ENCODE measurements around the gene RNF130. TPM values are rescaled to one million over a fixed set of nuclear protein-coding genes. Genes with fewer than 3 reads are reported as not detected.

Gene RNF130
- total and polyA plus RNA-seq, 2 donors (not counting 1 experiment from before 2014, with no cell fraction given), result 14.7 to 32.4 TPM

DNA sequence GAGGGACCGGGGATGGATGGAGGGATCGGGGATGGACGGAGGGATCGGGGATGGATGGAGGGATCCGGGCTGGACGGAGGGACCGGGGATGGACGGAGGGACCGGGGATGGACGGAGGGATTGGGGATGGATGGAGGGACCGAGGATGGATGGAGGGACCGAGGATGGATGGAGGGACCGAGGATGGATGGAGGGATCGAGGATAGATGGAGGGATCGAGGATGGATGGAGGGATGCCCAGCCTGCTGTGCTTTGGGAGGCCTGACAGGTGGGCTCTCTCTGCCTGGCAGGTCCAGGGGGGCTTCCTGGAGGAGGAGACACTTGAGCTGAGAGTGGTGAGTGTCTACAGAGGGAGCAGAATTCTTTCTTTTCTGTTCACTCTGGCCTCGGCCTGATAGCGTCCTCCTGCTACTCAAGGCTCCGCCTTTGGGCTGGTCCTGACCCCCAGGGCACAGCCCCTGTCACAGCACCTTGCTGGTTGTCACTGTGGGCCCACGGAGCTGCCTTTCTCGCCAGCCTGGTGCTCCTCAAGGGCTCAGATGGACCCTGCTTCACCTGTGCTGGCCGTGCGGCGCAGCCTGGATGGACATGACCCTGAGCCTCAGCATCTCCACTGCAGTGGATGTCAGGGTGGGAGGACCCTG is 42.2 kb upstream of the RNF130 start:
- Histone ChIP-seq H3K4me3 (replicated peaks in 1 of 4; ENCODE audit: control extremely low read depth in 1 of 4, insufficient read depth in 1 of 4, low read depth in 3 of 4, low read length in 4 of 4) (no peak overlapping the region), H4K20me1 (ENCODE audit: control insufficient read depth, extremely low read depth, insufficient read depth, low read length) (no peaks in the 10 kb centered on the region), H3K9me3 (ENCODE audit: control insufficient read depth, insufficient read depth, low read depth, low read length) (no peaks in the 10 kb centered on the region), H3K9ac (ENCODE audit: insufficient read depth, low read length) (no peak overlapping the region), H3K4me1 (ENCODE audit: control insufficient read depth, extremely low read depth, insufficient read depth, low read length) (no peaks in the 10 kb centered on the region), H2AFZ (ENCODE audit: low read length) (no peak overlapping the region), H3K79me2 (ENCODE audit: control insufficient read depth, insufficient read depth, low read length) (no peaks in the 10 kb centered on the region), H3K27me3 (ENCODE audit: control insufficient read depth, insufficient read depth, low read length) (no peaks in the 10 kb centered on the region), H3K36me3 (ENCODE audit: control insufficient read depth, insufficient read depth, low read length) (no peaks in the 10 kb centered on the region), H3K4me2 (ENCODE audit: extremely low read depth, insufficient read depth, low read length) (no peak overlapping the region), H3K27ac (ENCODE audit: insufficient read depth, low read length) (no peak overlapping the region)
- no peak for DNase-seq (ENCODE audit: low read depth in 2 of 2)
- TF ChIP-seq EZH2 (IDR thresholded peaks at IDR 0.05; ENCODE audit: low read length, missing control alignments), result no peak
- TF ChIP-seq, protein P1, sequence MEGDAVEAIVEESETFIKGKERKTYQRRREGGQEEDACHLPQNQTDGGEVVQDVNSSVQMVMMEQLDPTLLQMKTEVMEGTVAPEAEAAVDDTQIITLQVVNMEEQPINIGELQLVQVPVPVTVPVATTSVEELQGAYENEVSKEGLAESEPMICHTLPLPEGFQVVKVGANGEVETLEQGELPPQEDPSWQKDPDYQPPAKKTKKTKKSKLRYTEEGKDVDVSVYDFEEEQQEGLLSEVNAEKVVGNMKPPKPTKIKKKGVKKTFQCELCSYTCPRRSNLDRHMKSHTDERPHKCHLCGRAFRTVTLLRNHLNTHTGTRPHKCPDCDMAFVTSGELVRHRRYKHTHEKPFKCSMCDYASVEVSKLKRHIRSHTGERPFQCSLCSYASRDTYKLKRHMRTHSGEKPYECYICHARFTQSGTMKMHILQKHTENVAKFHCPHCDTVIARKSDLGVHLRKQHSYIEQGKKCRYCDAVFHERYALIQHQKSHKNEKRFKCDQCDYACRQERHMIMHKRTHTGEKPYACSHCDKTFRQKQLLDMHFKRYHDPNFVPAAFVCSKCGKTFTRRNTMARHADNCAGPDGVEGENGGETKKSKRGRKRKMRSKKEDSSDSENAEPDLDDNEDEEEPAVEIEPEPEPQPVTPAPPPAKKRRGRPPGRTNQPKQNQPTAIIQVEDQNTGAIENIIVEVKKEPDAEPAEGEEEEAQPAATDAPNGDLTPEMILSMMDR (conservative IDR thresholded peaks at IDR 0.05 in 1 of 2, IDR thresholded peaks at IDR 0.05 in 1 of 2; ENCODE audit: low read depth in 1 of 2, low read length in 2 of 2), result no peak

- no peak overlapping the region for H3K4me3 ChIP-seq (replicated peaks in 1 of 4; ENCODE audit: control extremely low read depth in 1 of 4, insufficient read depth in 1 of 4, low read depth in 3 of 4, low read length in 4 of 4)
- no peaks in the 10 kb centered on the region for H3K27me3 ChIP-seq (ENCODE audit: control insufficient read depth, insufficient read depth, low read length)
- H3K4me2 ChIP-seq (ENCODE audit: extremely low read depth, insufficient read depth, low read length), result no peak overlapping the region
- H3K27ac ChIP-seq (ENCODE audit: insufficient read depth, low read length), result no peak overlapping the region
- no peak for DNase-seq (ENCODE audit: low read depth in 2 of 2)
- H3K4me1 ChIP-seq (ENCODE audit: control insufficient read depth, extremely low read depth, insufficient read depth, low read length), result no peaks in the 10 kb centered on the region
- H3K9me3 ChIP-seq (ENCODE audit: control insufficient read depth, insufficient read depth, low read depth, low read length), result no peaks in the 10 kb centered on the region
- H4K20me1 ChIP-seq (ENCODE audit: control insufficient read depth, extremely low read depth, insufficient read depth, low read length), result no peaks in the 10 kb centered on the region
- H3K79me2 ChIP-seq (ENCODE audit: control insufficient read depth, insufficient read depth, low read length), result no peaks in the 10 kb centered on the region
- H2AFZ ChIP-seq (ENCODE audit: low read length), result no peak overlapping the region
- no peak overlapping the region for H3K9ac ChIP-seq (ENCODE audit: insufficient read depth, low read length)
- TF ChIP-seq, protein P1 (conservative IDR thresholded peaks at IDR 0.05 in 1 of 2, IDR thresholded peaks at IDR 0.05 in 1 of 2; ENCODE audit: low read depth in 1 of 2, low read length in 2 of 2), result no peak
- TF ChIP-seq EZH2 (IDR thresholded peaks at IDR 0.05; ENCODE audit: low read length, missing control alignments), result no peak
- no peaks in the 10 kb centered on the region for H3K36me3 ChIP-seq (ENCODE audit: control insufficient read depth, insufficient read depth, low read length)
Measured at GRCh38 chr5:180112181-180112861, 40.8 kb upstream of the RNF130 start.

GRCh38 chr5:180111273-180112002 is 39.9 kb upstream of the RNF130 start:
- no peak overlapping the region for H2AFZ ChIP-seq (ENCODE audit: low read length)
- H3K9me3 ChIP-seq (ENCODE audit: control insufficient read depth, insufficient read depth, low read depth, low read length), result no peaks in the 10 kb centered on the region
- no peak for DNase-seq (ENCODE audit: low read depth in 2 of 2)
- H3K79me2 ChIP-seq (ENCODE audit: control insufficient read depth, insufficient read depth, low read length), result no peaks in the 10 kb centered on the region
- no peaks in the 10 kb centered on the region for H3K36me3 ChIP-seq (ENCODE audit: control insufficient read depth, insufficient read depth, low read length)
- no peak overlapping the region for H3K27ac ChIP-seq (ENCODE audit: insufficient read depth, low read length)
- no peak overlapping the region for H3K9ac ChIP-seq (ENCODE audit: insufficient read depth, low read length)
- no peaks in the 10 kb centered on the region for H3K27me3 ChIP-seq (ENCODE audit: control insufficient read depth, insufficient read depth, low read length)
- no peaks in the 10 kb centered on the region for H4K20me1 ChIP-seq (ENCODE audit: control insufficient read depth, extremely low read depth, insufficient read depth, low read length)
- no peaks in the 10 kb centered on the region for H3K4me1 ChIP-seq (ENCODE audit: control insufficient read depth, extremely low read depth, insufficient read depth, low read length)
- no peak overlapping the region for H3K4me2 ChIP-seq (ENCODE audit: extremely low read depth, insufficient read depth, low read length)
- no peak for TF ChIP-seq EZH2 (IDR thresholded peaks at IDR 0.05; ENCODE audit: low read length, missing control alignments)
- TF ChIP-seq, protein P1 (conservative IDR thresholded peaks at IDR 0.05 in 1 of 2, IDR thresholded peaks at IDR 0.05 in 1 of 2; ENCODE audit: low read depth in 1 of 2, low read length in 2 of 2), result no peak
- no peak overlapping the region for H3K4me3 ChIP-seq (replicated peaks in 1 of 4; ENCODE audit: control extremely low read depth in 1 of 4, insufficient read depth in 1 of 4, low read depth in 3 of 4, low read length in 4 of 4)

All from fibroblast of lung (primary cell).